Measurements from ENCODE around the gene CNTN3. TPM values are rescaled to one million over a fixed set of nuclear protein-coding genes. Genes with fewer than 3 reads are reported as not detected.

CNTN3 gene
- total and polyA plus RNA-seq, 8 donors, result 0.92 to 43.0 (median 38.7) TPM

DNA sequence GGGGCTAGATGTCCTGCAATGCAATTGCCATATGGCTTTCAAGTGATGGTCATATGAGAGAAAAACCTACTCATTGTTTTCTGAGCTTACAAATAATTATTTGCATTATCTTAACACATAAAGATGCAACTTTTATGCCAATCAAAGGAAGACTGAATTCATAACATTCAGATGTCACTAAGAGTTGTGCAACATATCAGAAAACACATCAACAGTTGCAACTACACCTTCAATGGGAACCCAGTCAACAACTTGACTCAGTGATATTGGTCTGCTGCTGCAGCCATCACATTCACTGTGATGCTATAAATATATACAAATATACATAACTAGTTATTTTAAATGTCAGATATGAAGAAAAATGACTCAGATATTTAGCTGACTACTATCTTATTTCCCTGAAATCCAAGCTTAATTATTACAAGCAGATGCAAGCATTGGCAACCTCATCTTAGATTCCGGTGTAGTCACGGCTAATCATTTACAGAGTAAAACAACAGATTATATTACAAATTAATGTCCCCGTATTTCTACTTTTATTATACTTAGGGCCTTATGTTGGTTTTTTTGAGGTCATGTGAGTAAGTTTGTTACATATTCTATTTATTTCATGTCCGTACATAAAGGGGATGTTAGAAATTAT lies 23.7 kb downstream of the CNTN3 start:
- Histone ChIP-seq H3K27ac (no peak overlapping the region), H3K4me1 (no peaks in the 10 kb centered on the region), H3K9me3 (peaks cover 0 to 1% of the 10 kb centered on the region in 2 donors), H3K27me3 (no peaks in the 10 kb centered on the region), H3K4me3 (no peak overlapping the region), H3K36me3 (no peaks in the 10 kb centered on the region)
- DNase-seq (no peak), ATAC-seq (no peak)
- TF ChIP-seq, protein P1, sequence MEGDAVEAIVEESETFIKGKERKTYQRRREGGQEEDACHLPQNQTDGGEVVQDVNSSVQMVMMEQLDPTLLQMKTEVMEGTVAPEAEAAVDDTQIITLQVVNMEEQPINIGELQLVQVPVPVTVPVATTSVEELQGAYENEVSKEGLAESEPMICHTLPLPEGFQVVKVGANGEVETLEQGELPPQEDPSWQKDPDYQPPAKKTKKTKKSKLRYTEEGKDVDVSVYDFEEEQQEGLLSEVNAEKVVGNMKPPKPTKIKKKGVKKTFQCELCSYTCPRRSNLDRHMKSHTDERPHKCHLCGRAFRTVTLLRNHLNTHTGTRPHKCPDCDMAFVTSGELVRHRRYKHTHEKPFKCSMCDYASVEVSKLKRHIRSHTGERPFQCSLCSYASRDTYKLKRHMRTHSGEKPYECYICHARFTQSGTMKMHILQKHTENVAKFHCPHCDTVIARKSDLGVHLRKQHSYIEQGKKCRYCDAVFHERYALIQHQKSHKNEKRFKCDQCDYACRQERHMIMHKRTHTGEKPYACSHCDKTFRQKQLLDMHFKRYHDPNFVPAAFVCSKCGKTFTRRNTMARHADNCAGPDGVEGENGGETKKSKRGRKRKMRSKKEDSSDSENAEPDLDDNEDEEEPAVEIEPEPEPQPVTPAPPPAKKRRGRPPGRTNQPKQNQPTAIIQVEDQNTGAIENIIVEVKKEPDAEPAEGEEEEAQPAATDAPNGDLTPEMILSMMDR (IDR thresholded peaks at IDR 0.05), result no peak
- intact Hi-C loops (cut with DNase I), result no loop called here

DNA sequence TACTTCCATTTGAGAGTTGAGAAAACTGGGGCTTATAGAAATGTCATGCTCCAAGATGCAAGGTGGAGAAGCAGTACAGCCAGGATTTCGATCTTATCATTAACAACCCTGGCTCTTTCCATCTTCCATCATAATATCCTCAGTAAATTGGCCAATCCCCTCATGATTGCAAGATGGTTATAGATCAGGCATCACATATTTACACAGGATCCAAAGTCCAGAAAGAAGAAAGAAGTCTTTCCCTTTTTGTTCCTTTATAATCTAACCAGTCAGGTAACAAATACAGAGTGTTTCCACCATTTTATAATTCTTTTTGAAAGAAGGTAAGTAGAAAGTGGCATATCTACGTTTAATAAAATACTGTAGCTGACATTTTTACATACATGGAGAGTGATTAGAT lies 29.7 kb downstream of the CNTN3 start:
- DNase-seq, result no peak
- Histone ChIP-seq H3K27me3 (no peaks in the 10 kb centered on the region), H3K27ac (no peak overlapping the region), H3K4me1 (no peaks in the 10 kb centered on the region), H3K9me3 (no peaks in the 10 kb centered on the region), H3K4me3 (no peak overlapping the region), H3K36me3 (no peaks in the 10 kb centered on the region)
- ATAC-seq, result no peak
- TF ChIP-seq, protein P1 (IDR thresholded peaks at IDR 0.05), result no peak
- intact Hi-C loops (cut with DNase I), result no loop called here

DNA sequence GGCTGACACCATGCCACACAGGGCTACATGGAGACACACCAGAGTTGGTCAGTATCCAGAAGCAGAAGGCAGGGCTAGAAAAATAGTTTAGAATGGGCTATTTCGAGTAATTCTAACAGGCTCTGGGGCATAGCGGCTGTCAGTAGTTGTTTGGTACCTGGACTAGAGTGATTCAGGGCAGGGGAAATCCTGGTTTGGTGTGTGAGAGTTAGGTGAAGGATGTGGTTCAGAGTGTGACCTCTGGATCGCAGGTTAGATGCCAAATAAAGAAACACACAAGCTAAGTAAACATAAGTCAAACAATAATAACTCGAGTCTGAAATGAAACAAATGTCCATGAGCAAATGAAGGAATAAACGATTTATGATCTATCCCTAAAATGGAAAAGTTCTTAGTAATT lies 31.5 kb downstream of the CNTN3 start:
- Histone ChIP-seq H3K36me3 (no peaks in the 10 kb centered on the region), H3K4me3 (no peak overlapping the region), H3K4me1 (no peaks in the 10 kb centered on the region), H3K9me3 (no peaks in the 10 kb centered on the region), H3K27me3 (no peaks in the 10 kb centered on the region), H3K27ac (no peak overlapping the region)
- TF ChIP-seq, protein P1 (IDR thresholded peaks at IDR 0.05), result no peak
- intact Hi-C loops (cut with DNase I), result no loop called here
- no peak for ATAC-seq
- no peak for DNase-seq

DNA sequence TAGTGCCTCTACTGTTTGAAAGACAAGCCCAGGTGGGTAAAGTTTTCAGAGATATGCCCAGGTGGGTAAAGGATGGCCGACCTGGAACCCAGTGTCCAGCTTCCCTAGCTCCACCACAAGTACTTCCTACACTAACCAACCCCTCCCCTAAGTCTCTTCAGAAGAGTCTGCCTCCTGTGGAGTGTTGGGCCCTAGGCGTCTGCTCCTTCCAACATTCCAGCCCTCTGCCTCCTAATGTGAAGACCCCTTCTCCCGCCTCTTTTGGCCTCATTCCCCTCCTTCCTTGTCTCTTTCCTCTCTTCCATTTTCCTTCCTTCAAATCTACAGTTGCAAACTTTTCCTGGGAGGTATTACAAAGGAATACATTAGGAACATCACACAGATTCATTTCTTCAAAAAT lies 38.6 kb downstream of the CNTN3 start:
- DNase-seq (no peak), ATAC-seq (no peak)
- Histone ChIP-seq H3K9me3 (no peaks in the 10 kb centered on the region), H3K27me3 (no peaks in the 10 kb centered on the region), H3K27ac (no peak overlapping the region), H3K4me1 (no peaks in the 10 kb centered on the region), H3K36me3 (no peaks in the 10 kb centered on the region), H3K4me3 (no peak overlapping the region)
- TF ChIP-seq, protein P1 (IDR thresholded peaks at IDR 0.05), result no peak
- intact Hi-C loops (cut with DNase I), result no loop called here

DNA sequence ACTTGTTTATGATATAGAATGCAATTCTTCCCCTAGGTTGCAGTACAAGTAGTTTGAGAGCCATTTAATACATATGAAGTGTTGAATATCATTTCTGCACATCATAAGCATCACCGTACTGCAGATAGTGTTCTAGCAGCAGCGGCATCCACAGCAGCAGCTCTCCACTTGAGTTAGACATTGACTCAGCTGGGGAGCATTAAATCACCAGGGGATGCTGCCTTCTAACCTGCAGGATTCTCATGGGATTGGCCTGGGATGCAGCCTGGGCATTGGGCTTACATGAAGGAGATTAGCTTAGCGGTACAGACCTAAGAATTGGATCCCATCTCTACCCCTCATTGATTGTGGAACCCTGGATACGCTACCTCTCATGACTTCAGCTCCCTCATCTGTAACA lies 43.3 kb downstream of the CNTN3 start:
- Histone ChIP-seq H3K4me3 (no peak overlapping the region), H3K36me3 (no peaks in the 10 kb centered on the region), H3K27me3 (no peaks in the 10 kb centered on the region), H3K4me1 (no peaks in the 10 kb centered on the region), H3K9me3 (peaks cover 0 to 6% of the 10 kb centered on the region in 2 donors), H3K27ac (no peak overlapping the region)
- TF ChIP-seq, protein P1 (IDR thresholded peaks at IDR 0.05), result no peak
- no peak for ATAC-seq
- intact Hi-C loops (cut with DNase I), result no loop called here
- no peak for DNase-seq
